Activated T-cell treated with anti-CD3 and anti-CD28 coated beads for 24 hours (primary cell): ENCODE measurements around the gene IL11.

Experiments used
- DNase-seq: peaks from one replicate; pipeline ENCODE4 v3.0.0-alpha.2; 2020; ENCODE audit warnings: low read depth

The IL11 gene

DNA sequence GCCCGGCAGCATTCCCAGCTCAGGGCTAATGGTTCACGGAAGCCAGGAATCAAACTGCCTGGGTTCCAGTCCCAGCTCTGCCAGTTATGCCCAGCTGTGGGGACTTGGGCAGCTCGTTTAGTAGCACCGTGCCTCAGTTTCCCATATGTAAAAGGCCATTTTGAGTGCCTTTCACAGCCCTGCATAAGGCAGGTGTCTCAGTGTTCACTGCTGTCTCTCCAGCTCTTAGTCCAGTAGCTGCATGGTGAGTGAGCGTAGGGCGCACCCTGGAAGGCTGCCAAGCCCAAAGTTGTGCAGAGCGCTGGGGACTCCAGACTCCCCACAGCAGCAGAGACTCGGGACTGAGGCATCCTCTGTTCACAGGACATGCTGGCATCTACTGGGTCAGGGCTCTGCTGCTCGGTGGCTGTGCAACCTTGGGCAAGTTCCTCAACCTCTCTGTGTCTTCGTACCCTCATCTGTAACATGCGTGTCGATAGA, 21.0 kb upstream of the IL11 start:
- no peak for DNase-seq

- no peak for DNase-seq
These were observed 20.2 kb upstream of the IL11 start for GRCh38 chr19:55390461-55390880.

- DNase-seq: no peak
These were observed 19.4 kb upstream of the IL11 start for GRCh38 chr19:55389386-55390317.

DNA sequence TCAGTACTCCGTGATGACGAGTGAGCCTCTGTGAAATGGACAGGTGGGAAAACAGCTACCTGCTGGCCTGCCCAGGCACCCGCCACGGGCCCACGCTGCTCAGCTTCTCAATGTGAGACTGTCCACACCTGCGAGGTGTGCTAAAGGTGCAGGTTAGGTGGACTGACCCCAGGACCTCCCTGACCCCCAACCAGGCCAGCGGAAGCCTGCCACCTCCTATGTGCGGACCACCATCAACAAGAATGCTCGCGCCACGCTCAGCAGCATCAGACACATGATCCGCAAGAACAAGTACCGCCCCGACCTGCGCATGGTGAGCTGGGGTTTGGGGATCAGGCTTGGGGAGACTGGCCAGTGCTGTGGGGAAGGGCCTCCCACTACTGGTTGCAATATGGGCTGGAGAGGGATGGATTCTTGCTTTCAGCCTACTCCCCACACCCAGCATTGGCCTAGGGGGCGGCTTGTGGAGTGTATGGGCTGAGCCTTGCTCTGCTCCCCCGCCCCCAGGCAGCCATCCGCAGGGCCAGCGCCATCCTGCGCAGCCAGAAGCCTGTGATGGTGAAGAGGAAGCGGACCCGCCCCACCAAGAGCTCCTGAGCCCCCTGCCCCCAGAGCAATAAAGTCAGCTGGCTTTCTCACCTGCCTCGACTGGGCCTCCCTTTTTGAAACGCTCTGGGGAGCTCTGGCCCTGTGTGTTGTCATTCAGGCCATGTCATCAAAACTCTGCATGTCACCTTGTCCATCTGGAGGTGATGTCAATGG, 17.7 kb upstream of the IL11 start:
- DNase-seq: no peak

DNA sequence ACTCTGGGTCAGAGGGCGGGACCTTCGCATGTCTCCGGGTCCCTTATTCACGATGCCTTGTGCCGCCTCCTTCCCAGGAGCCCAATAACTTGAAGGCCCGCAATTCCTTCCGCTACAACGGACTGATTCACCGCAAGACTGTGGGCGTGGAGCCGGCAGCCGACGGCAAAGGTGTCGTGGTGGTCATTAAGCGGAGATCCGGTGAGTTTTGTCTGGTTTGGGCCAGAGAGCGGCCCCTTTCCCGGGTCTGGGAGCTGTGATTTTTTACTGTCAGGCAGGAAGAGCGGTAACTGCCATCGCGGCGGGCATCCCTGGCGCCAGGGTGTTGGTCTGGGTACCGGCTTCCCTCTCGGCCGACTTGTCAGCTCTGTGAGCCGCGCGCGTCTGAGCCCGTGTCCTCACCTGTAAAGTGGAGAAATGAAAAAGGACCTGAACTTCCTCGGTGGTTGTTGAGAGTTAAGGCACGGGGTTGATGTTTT, 16.3 kb upstream of the IL11 start:
- no peak for DNase-seq

DNA sequence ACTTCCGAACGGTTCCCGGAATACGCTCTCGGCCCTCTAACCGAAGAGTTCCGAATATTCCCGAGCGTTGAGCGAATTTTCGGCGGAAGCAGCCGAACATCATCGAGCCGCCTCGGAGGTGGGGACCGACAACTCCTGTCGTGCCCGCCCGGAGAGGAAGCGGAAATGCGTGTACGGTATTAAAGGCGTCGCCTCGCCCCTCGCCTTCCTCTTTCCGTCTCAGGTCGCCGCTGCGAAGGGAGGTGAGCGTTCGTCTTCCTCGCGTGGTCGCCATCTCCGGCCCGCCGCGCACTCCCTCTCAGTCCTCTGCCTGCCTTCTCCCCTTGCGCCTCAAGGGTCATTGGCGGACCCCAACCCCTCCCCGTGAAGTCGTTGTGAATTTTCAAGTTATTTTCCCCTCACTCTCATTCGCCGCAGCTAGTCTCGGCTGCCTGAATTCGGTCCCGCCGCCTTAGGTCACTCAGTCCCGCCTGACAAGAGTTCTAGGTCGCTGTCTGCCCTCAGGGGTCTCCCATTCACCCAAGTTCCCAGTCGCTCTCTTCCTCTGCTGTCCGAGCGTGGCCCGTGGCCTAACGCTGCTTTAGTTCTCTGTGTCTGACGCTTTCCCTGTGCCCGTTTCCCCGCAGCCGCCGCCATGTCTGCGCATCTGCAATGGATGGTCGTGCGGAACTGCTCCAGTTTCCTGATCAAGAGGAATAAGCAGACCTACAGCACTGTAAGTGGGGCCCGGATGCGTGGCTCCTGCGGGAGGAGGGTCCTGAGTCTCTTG, 15.6 kb upstream of the IL11 start, which contains the start of gene RPL28:
Gene RPL28 (plus strand): TSS at position 209 of the 769 bp plus-strand sequence. CDS start 426 bp downstream, at position 635.
- DNase-seq: peak; percentile 99

- DNase-seq: peak; percentile 92
These were observed 14.9 kb upstream of the IL11 start for GRCh38 chr19:55384920-55385723.

GRCh38 chr19:55384131-55384919, 14.1 kb upstream of the IL11 start, which contains the start of gene TMEM238:
Gene TMEM238, minus strand, starts transcription at chr19:55384292. Its CDS starts 33 bp downstream, at chr19:55384259.
- no peak for DNase-seq

GRCh38 chr19:55383279-55384130, 13.2 kb upstream of the IL11 start:
- DNase-seq: peak; percentile 29

GRCh38 chr19:55382522-55383054, 12.3 kb upstream of the IL11 start:
- DNase-seq: no peak

GRCh38 chr19:55382013-55382412, 11.8 kb upstream of the IL11 start:
- DNase-seq: no peak

DNA sequence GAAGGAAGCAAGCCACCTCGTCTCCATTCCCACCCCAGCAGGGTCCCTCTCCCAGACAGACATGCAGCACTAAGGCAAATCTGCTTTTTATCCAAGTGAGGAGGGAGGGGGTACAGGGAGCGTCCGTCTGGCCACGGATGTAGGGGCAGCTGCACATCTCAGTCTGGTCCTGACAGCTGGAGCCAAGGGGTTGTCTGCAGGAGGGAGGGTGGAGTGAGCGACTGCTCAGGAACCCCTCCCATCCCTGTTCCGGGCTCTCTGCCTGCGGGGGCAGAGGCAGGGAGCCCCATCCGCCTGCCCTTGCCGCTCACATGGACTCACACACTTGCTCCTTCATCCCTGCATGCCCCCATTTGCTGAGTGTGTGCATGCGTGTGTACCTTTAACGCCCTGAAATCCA, 8.9 kb upstream of the IL11 start:
- DNase-seq: no peak

DNA sequence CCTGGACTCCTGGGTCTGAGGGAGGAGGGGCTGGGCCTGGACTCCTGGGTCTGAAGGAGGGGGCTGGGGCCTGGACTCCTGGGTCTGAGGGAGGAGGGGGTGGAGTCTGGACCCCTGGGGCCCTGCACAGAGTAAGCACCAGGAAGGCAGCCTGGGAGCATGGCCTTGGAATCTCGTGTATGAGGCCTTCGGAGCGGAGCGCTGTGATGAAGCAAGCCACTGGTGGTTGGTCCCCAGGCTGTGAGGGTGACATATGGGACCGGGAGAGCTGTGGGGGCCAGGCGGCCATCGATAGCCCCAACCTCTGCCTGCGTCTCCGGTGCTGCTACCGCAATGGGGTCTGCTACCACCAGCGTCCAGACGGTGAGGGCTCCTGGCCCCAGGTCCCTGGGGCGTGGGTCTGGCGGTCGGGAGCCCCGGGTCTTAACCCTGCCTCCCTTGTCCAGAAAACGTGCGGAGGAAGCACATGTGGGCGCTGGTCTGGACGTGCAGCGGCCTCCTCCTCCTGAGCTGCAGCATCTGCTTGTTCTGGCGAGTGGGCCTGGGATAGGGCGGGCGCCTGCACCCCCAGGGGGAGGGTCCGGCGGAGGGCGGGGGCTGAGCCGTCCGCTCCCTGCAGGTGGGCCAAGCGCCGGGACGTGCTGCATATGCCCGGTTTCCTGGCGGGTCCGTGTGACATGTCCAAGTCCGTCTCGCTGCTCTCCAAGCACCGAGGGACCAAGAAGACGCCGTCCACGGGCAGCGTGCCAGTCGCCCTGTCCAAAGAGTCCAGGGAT, 7.3 kb upstream of the IL11 start:
- no peak for DNase-seq

DNA sequence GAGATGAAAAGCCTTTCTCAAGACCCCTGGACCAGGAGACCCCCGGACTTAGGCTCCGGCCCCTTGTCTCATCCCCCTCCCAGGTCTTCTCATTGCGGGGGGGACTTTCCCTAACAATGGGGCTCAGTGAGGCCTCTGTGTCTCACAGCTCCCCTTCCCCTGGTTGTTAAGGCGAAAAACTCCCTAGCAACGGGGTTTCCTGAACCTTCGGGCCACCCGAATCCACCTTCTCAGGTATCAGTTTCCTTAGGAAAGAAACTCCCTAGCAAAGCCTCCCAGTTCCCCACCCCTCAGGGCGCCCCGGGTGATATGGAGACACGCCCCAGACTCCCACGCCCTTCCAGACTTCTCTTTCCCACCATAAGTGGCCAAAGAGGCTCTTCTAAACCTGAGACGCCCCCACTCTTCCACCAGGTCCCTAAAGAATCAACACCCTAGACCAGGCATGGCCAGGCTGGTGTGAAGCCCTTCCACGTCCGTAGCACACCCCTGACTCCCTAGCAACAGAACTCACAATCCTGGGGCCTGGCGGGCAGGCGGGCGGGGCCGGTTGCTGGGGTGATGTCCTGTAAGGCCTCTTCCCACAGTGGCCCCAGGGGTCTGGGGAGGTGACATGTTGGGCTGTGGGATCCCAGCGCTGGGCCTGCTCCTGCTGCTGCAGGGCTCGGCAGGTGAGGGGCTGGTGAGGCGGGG, 6.1 kb upstream of the IL11 start, which contains the start of gene TMEM190:
Gene TMEM190 (plus strand): TSS at position 586 of the 693 bp plus-strand sequence. CDS start 28 bp downstream, at position 614.
- no peak for DNase-seq

DNA sequence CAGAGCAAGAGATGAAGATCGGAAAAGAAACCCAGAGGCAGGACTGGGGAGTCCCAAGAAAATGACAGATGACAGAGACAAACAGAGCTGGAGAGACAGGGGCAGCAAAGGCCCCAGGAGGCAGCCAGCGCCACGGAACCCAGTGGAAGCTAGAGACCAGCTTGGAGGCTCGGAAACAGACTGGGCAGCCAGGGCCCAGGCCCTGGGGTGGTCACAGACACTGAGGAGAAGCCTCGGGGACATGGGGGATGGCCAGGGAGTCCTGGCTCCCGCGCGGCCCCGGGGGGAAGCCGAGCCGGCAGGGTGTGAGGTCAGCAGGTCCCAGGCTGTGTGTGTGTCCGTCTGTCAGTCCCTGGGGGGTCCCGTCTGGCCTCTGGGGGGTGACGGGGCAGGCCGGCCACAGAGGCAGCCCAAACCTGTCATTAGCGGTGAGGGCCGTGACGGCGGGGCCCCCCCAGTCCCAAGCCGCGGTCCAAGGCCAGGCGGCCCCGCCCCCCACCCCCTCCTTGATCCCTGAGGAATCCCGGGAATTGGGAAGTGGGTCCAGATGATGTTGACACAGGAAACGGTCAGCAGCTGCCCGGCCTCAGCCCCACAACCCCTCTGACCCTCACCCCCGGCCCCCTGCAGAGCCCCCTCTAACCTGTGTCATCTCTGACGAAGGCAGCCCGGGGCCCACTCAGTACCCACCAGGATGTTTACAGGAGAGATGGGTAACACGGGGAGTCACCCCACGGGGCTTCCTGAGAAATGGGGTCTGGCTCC, 3.9 kb upstream of the IL11 start:
- DNase-seq: no peak

DNA sequence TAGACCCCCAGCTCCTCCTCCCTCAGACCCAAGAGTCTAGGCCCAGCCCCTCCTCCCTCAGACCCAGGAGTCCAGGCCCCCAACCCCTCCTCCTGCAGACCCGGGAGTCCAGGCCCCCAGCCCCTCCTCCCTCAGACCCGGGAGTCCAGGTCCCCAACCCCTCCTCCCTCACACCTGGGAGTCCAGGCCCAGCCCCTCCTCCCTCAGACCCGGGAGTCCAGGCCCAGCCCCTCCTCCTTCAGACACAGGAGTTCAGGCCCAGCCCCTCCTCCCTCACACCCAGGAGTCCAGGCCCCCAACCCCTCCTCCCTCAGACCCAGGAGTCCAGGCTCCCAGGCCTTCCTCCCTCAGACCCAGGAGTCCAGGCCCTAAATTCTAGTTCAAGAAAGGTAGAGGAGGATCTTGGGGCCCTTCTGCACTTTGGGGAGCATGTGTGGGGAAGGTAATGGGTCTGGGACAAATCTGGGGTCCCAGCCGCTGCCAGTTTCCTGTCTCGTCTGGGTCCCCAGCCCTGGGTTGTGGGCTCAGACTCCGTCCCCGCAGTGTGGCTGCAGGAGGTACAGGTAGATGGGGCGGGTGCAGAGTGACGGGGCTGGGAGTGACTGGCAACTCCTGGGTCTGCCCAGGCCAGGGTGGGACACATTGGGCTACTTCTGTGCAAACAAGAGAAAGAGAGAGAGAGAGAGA, 3.2 kb upstream of the IL11 start:
- DNase-seq: no peak
